ENCODE data around the gene ITPR2.

GRCh38 chr12:26566675-26567074, 266.3 kb downstream of the ITPR2 start:
- TF ChIP-seq CTCF (IDR thresholded peaks at IDR 0.05) (no peak), POLR2A (IDR thresholded peaks at IDR 0.05) (no peak)

All from lower leg skin (tissue), 3 donors.